IMR-90 (cell line): Measurements from ENCODE around the gene CDK15. TPM values are rescaled to one million over a fixed set of nuclear protein-coding genes. Genes with fewer than 3 reads are reported as not detected.
"Not testable (repeated sequence)": the region's sequence is repeated elsewhere in the genome, so short reads cannot be mapped to it uniquely, and the experiment has no call there.

ENCODE experiments used
- ATAC-seq: fragments of 200-7000 bp; cut with Tn5 transposase; 2 replicates; pipeline ENCODE4 v1.9.1; 2020; ENCODE audit warnings: low read depth, mild to moderate bottlenecking, moderate library complexity
- BruUV-seq: library from RNA; stranded (reverse); fragments of 400-500 nt; replicated peaks from 2 replicates; lab custom pipeline; 2021; lab: Mats Ljungman, UMichigan
- CTCF ChIA-PET: fragments of 300-600 bp; formaldehyde crosslinking; extraction: SDS; loops from one replicate; lab custom pipeline; 2021; ENCODE audit warnings: antibody characterized with exemption; lab: Yijun Ruan, JAX
- POLR2A ChIA-PET: fragments of 300-600 bp; sonication (Branson Sonifier 250); formaldehyde crosslinking; loops from one replicate; lab custom pipeline; 2022; ENCODE audit warnings: antibody characterized with exemption; ENCODE audit not compliant: unreplicated experiment; lab: Charles Lee
- DNase-seq: peaks from one replicate; pipeline ENCODE4 v3.0.0; 2013
- H2AFZ ChIP-seq: replicated peaks from 2 replicates; pipeline ENCODE3; 2013; ENCODE audit warnings: low read length, mild to moderate bottlenecking; ENCODE audit not compliant: poor library complexity
- H2AK5ac ChIP-seq: 2 replicates; pipeline ENCODE4 v1.6.1; 2013; ENCODE audit warnings: low read depth, low read length, inconsistent platforms
- H2AK9ac ChIP-seq: replicated peaks from 2 replicates; pipeline ENCODE3; 2013; ENCODE audit warnings: mild to moderate bottlenecking, low read depth, low read length, moderate library complexity; ENCODE audit not compliant: poor library complexity
- H2BK120ac ChIP-seq: 2 replicates; pipeline ENCODE4 v1.6.1; 2013; ENCODE audit warnings: low read depth, low read length, inconsistent platforms
- H2BK15ac ChIP-seq: 3 replicates; pipeline ENCODE4 v1.6.1; 2013; ENCODE audit warnings: low read depth, low read length, inconsistent platforms
- H2BK20ac ChIP-seq: 2 replicates; pipeline ENCODE4 v1.6.1; 2013; ENCODE audit warnings: low read depth, mild to moderate bottlenecking, inconsistent platforms, low read length, moderate library complexity
- H2BK5ac ChIP-seq: 2 replicates; pipeline ENCODE4 v1.6.1; 2013; ENCODE audit warnings: mild to moderate bottlenecking, low read depth, low read length, inconsistent platforms; ENCODE audit not compliant: poor library complexity, severe bottlenecking
- H3K14ac ChIP-seq: replicated peaks from 2 replicates; pipeline ENCODE4 v1.6.1; 2013; ENCODE audit warnings: low read depth, low read length, inconsistent platforms
- H3K18ac ChIP-seq: 2 replicates; pipeline ENCODE4 v1.6.1; 2013; ENCODE audit warnings: low read depth, low read length, control low read depth
- H3K23ac ChIP-seq: 2 replicates; pipeline ENCODE4 v1.6.1; 2013; ENCODE audit warnings: low read depth, low read length, inconsistent platforms
- H3K27ac ChIP-seq: 2 replicates; pipeline ENCODE4 v1.5.1; 2013; ENCODE audit warnings: mild to moderate bottlenecking, control low read depth, low read length; ENCODE audit not compliant: insufficient read depth
- H3K27me3 ChIP-seq: 2 replicates; pipeline ENCODE4 v1.6.1; 2013; ENCODE audit warnings: low read length; ENCODE audit not compliant: control insufficient read depth, insufficient read depth
- H3K36me3 ChIP-seq: 2 replicates; pipeline ENCODE4 v1.6.1; 2013; ENCODE audit warnings: low read length, mixed read lengths; ENCODE audit not compliant: control insufficient read depth, insufficient read depth
- H3K4ac ChIP-seq: 2 replicates; pipeline ENCODE4 v1.6.1; 2013; ENCODE audit warnings: low read depth, low read length, inconsistent platforms
- H3K4me1 ChIP-seq: 2 replicates; pipeline ENCODE4 v1.6.1; 2013; ENCODE audit warnings: low read length, mixed read lengths; ENCODE audit not compliant: control insufficient read depth, insufficient read depth
- H3K4me2 ChIP-seq: 2 replicates; pipeline ENCODE4 v1.6.1; 2013; ENCODE audit warnings: low read depth, mild to moderate bottlenecking, control low read depth, low read length, moderate library complexity
- H3K4me3 ChIP-seq: 2 replicates; pipeline ENCODE4 v1.5.1; 2013; ENCODE audit warnings: low read depth, mild to moderate bottlenecking, control low read depth, low read length, moderate library complexity; ENCODE audit not compliant: insufficient read depth
- H3K56ac ChIP-seq: 2 replicates; pipeline ENCODE4 v1.6.1; 2013; ENCODE audit warnings: low read length, inconsistent platforms; ENCODE audit not compliant: insufficient read depth; ENCODE audit errors: extremely low read depth
- H3K79me1 ChIP-seq, 2 experiments: 2 replicates each; pipeline ENCODE4 v1.6.1; 2013; ENCODE audit warnings: low read length in 2 of 2, inconsistent platforms in 1 of 2, low read depth in 1 of 2
- H3K9ac ChIP-seq: 2 replicates; pipeline ENCODE4 v1.6.1; 2013; ENCODE audit warnings: low read depth, low read length, control low read depth
- H3K9me1 ChIP-seq: 2 replicates; pipeline ENCODE4 v1.6.1; 2013; ENCODE audit warnings: low read length, inconsistent platforms; ENCODE audit not compliant: insufficient read depth
- H3K9me3 ChIP-seq: 2 replicates; pipeline ENCODE4 v1.6.1; 2013; ENCODE audit warnings: low read length; ENCODE audit not compliant: control insufficient read depth, insufficient read depth
- H4K20me1 ChIP-seq: 2 replicates; pipeline ENCODE4 v1.6.1; 2013; ENCODE audit warnings: low read length, inconsistent platforms; ENCODE audit not compliant: insufficient read depth
- H4K5ac ChIP-seq: 2 replicates; pipeline ENCODE4 v1.6.1; 2013; ENCODE audit warnings: mild to moderate bottlenecking, low read depth, low read length, control low read depth
- H4K8ac ChIP-seq, 2 experiments: 2 replicates each; pipeline ENCODE4 v1.6.1; 2013; ENCODE audit warnings: low read depth in 2 of 2, low read length in 2 of 2, control low read depth in 1 of 2, inconsistent platforms in 1 of 2
- H4K91ac ChIP-seq: 2 replicates; pipeline ENCODE4 v1.6.1; 2013; ENCODE audit warnings: low read depth, low read length, inconsistent platforms; ENCODE audit not compliant: insufficient read depth
- CTCF ChIP-seq: conservative IDR thresholded peaks from 2 replicates; pipeline ENCODE4 v1.5.1; 2012; ENCODE audit warnings: mild to moderate bottlenecking, low read depth, low read length, improper control_type of control experiment
- WGBS, 2 experiments: methylation state at CpG; one replicate each; pipeline versions ENCODE4 v1.1.5 to v1.1.7; 2013; ENCODE audit warnings: missing lambda C conversion rate in 2 of 2; ENCODE audit not compliant: insufficient read length in 1 of 2; ENCODE audit errors: extremely low coverage in 2 of 2; 5-methylcytosine and 5-hydroxymethylcytosine counted together
- dilution Hi-C: fragments of 300-500 bp; cut with HindIII; formaldehyde crosslinking; loops from one replicate; pipeline ENCODE4 v1.14.3; 2018; ENCODE audit warnings: low sequenced_read_pairs; ENCODE audit not compliant: unreplicated experiment
- in situ Hi-C: fragments of 300-500 bp; cut with MboI; formaldehyde crosslinking; loops from 3 replicates; pipeline ENCODE4 v1.14.3; 2019; ENCODE audit warnings: low sequenced_read_pairs, inconsistent platforms, mixed read lengths
- intact Hi-C: fragments of 100-400 bp; cut with micrococcal nuclease; formaldehyde crosslinking; loops from 2 replicates; pipeline ENCODE4 v1.10.0; 2022
- polyA plus RNA-seq, 3 experiments: library from polyadenylated mRNA; depleted of rRNA; stranded (reverse); fragments of >200 nt; gene quantifications; 2 replicates each; pipeline ENCODE4 v1.2.3, GENCODE V29; 2012; ENCODE audit warnings: low replicate concordance in 1 of 3
- total RNA-seq: library from RNA; depleted of rRNA; stranded (reverse); fragments of >200 nt; gene quantifications from 2 replicates; pipeline ENCODE4 v1.2.3, GENCODE V29; 2012

Gene CDK15
- total and polyA plus RNA-seq, 2 of the 4 experiments (the other 2 are of a cell fraction), result 16.1 to 33.0 TPM

- TF ChIP-seq CTCF, result no peak
- H2AK9ac ChIP-seq, result no peak overlapping the region
- H3K27me3 ChIP-seq, result no peaks in the 10 kb centered on the region
- peak overlapping the region in 1 of 2 experiments; percentile 83; a peak in 1 of 4 replicates for H4K8ac ChIP-seq
- H2AFZ ChIP-seq, result peak overlapping the region; percentile 68
- peak overlapping the region; percentile 71 for H2BK20ac ChIP-seq
- dilution Hi-C loops (no loop called here), intact Hi-C loops (no loop called here), in situ Hi-C loops (no loop called here)
- WGBS, 2 experiments, result 100% methylated on average over 1 of the region's 4 CpGs; no CpG with 5 or more reads in 1 of the 2 experiments
- H3K4me3 ChIP-seq, result no peak overlapping the region
- no peak overlapping the region for H3K56ac ChIP-seq
- peaks cover 9% of the 10 kb centered on the region for H3K4me1 ChIP-seq
- CTCF ChIA-PET, result no interaction called here
- H3K9me1 ChIP-seq, result peaks cover 3% of the 10 kb centered on the region; the same call in 1 of the 2 replicates
- H2BK15ac ChIP-seq, result peak overlapping the region; percentile 83; the same call in 2 of the 3 replicates
- ATAC-seq (no peak), DNase-seq (no peak)
- no peaks in the 10 kb centered on the region for H3K9me3 ChIP-seq
- peak overlapping the region; percentile 81 for H3K23ac ChIP-seq
- H4K5ac ChIP-seq, result peak overlapping the region; percentile 61
- H4K91ac ChIP-seq, result peak overlapping the region; percentile 70
- no peak overlapping the region for H3K4me2 ChIP-seq
- H4K20me1 ChIP-seq, result no peaks in the 10 kb centered on the region
- peak overlapping the region; percentile 89 for H2AK5ac ChIP-seq
- peak overlapping the region; percentile 82 for H3K4ac ChIP-seq
- H3K9ac ChIP-seq, result peak overlapping the region; percentile 54; the same call in 1 of the 2 replicates
- H3K36me3 ChIP-seq, result no peaks in the 10 kb centered on the region
- peak overlapping the region; percentile 55 for H2BK5ac ChIP-seq
- H3K14ac ChIP-seq, result peak overlapping the region; percentile 78; the same call in 1 of the 2 replicates
- H3K79me1 ChIP-seq, result peaks cover 0 to 14% of the 10 kb centered on the region in 2 experiments; a peak in 1 of 4 replicates
- peak overlapping the region; percentile 48 for H3K18ac ChIP-seq
- POLR2A ChIA-PET, result no interaction called here
- H3K27ac ChIP-seq, result peak overlapping the region; percentile 13; the same call in 1 of the 2 replicates
- BruUV-seq, result no TSS peak
- H2BK120ac ChIP-seq, result peak overlapping the region; percentile 82
Observed at GRCh38 chr2:201809633-201810032, 3.3 kb downstream of the CDK15 start.

GRCh38 chr2:201810604-201811003 is 4.3 kb downstream of the CDK15 start:
- H3K56ac ChIP-seq, H3K9me1 ChIP-seq, H4K91ac ChIP-seq, in situ Hi-C loops, H3K9ac ChIP-seq, H2AK5ac ChIP-seq, dilution Hi-C loops, H4K5ac ChIP-seq, H4K20me1 ChIP-seq, DNase-seq, H2BK20ac ChIP-seq, H3K18ac ChIP-seq, H3K14ac ChIP-seq, ATAC-seq, H3K4me3 ChIP-seq, H3K27ac ChIP-seq, H3K9me3 ChIP-seq, H3K4me1 ChIP-seq, H2BK120ac ChIP-seq, H3K27me3 ChIP-seq, H2BK15ac ChIP-seq, H3K4ac ChIP-seq, intact Hi-C loops, H3K23ac ChIP-seq, H2BK5ac ChIP-seq, H4K8ac ChIP-seq, H3K36me3 ChIP-seq, H2AK9ac ChIP-seq, H3K4me2 ChIP-seq, H2AFZ ChIP-seq, POLR2A ChIA-PET, CTCF ChIA-PET, BruUV-seq: not testable (repeated sequence)
- no CpG with 5 or more reads among the region's 7 CpGs for WGBS, 2 experiments
- peaks cover 0 to 14% of the 10 kb centered on the region in 2 experiments; a peak in 1 of 4 replicates for H3K79me1 ChIP-seq
